Mesothelial cell of epicardium (in vitro differentiated cells): ENCODE measurements around the gene SLC7A4. TPM values are rescaled to one million over a fixed set of nuclear protein-coding genes. Genes with fewer than 3 reads are reported as not detected.

Source experiments
- DNase-seq, 2 experiments: peaks; one replicate each; pipeline ENCODE4 v3.0.0; 2021; ENCODE audit warnings: low spot score in 2 of 2; ENCODE audit not compliant: unreplicated experiment in 2 of 2
- H3K27ac Mint-ChIP-seq: 2 replicates; pipeline ENCODE4 v1.8.0; 2021; ENCODE audit warnings: mixed read lengths
- H3K27me3 Mint-ChIP-seq: 2 replicates; pipeline ENCODE4 v1.8.0; 2021; ENCODE audit warnings: low read depth, mixed read lengths
- H3K36me3 Mint-ChIP-seq: 2 replicates; pipeline ENCODE4 v1.8.0; 2021; ENCODE audit warnings: mixed read lengths
- H3K4me1 Mint-ChIP-seq: 2 replicates; pipeline ENCODE4 v1.8.0; 2021; ENCODE audit warnings: mixed read lengths
- H3K4me3 Mint-ChIP-seq: 2 replicates; pipeline ENCODE4 v1.8.0; 2021; ENCODE audit warnings: mild to moderate bottlenecking, moderate library complexity, mixed read lengths
- H3K9me3 Mint-ChIP-seq: 2 replicates; pipeline ENCODE4 v1.8.0; 2021; ENCODE audit warnings: mixed read lengths
- total RNA-seq: library from RNA; stranded (reverse); gene quantifications from 3 replicates; pipeline ENCODE4 v1.2.1, GENCODE V29; 2021
- TF ChIP-seq, protein P1 (sequence below): fragments of 200-600 bp; sonication (generic); IDR thresholded peaks from one replicate; pipeline ENCODE4 v1.5.0; 2021; ENCODE audit warnings: antibody characterized with exemption; ENCODE audit not compliant: unreplicated experiment

Gene SLC7A4
- 3.2 to 3.7 TPM (median 3.2 TPM) in 3 replicates for total RNA-seq

- H3K4me1 Mint-ChIP-seq = peaks cover 24% of the 10 kb centered on the region
- H3K27me3 Mint-ChIP-seq = peaks cover 6% of the 10 kb centered on the region
- H3K4me3 Mint-ChIP-seq = peak within 1 kb of the TSS; percentile 60
- DNase-seq = no peak
- TF ChIP-seq, protein P1, sequence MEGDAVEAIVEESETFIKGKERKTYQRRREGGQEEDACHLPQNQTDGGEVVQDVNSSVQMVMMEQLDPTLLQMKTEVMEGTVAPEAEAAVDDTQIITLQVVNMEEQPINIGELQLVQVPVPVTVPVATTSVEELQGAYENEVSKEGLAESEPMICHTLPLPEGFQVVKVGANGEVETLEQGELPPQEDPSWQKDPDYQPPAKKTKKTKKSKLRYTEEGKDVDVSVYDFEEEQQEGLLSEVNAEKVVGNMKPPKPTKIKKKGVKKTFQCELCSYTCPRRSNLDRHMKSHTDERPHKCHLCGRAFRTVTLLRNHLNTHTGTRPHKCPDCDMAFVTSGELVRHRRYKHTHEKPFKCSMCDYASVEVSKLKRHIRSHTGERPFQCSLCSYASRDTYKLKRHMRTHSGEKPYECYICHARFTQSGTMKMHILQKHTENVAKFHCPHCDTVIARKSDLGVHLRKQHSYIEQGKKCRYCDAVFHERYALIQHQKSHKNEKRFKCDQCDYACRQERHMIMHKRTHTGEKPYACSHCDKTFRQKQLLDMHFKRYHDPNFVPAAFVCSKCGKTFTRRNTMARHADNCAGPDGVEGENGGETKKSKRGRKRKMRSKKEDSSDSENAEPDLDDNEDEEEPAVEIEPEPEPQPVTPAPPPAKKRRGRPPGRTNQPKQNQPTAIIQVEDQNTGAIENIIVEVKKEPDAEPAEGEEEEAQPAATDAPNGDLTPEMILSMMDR = no peak
- H3K9me3 Mint-ChIP-seq = no peaks in the 10 kb centered on the region
- no peak within 1 kb of the TSS for H3K27ac Mint-ChIP-seq
- H3K36me3 Mint-ChIP-seq = no peaks in the 10 kb centered on the region
Observed at GRCh38 chr22:21032037-21032867, at the start of gene SLC7A4. Gene SLC7A4 (minus strand): TSS chr22:21032561. CDS start chr22:21031812, 749 bp downstream.

DNA sequence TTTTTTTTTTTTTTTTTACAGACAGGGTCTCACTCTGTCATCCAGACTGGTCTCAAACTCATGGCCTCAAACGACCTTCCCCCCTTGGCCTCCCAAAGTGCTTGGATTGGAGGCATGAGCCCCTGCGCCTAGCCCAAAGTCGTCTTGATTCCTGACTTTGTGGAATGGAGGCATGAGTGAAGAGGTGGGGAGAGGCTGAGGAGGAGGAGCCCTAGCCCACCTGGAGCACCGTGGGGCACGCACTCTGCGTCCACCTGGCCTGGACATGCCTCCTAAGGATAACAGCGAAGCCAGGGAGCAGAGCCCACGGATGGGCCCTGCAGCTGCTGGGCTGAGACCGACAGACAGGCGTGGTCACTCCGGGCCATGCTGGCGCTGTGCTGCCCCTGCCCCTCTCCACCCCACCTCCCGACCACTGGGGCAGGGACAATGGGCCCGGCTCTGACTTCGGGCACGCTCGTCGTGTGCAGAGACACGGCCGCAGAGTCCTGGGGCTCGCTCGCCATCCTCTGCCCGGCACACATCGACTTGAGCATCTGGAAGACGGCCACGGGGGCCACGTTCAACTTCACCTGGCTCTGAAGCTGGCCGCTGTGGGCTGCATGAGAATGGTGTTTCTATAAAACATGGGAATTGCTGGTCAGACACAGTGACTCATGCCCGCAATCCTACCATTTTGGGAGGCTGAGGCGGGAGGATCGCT, 48.2 kb upstream of the SLC7A4 start:
- Mint-ChIP-seq H3K4me3 (no peak overlapping the region), H3K27me3 (no peaks in the 10 kb centered on the region), H3K27ac (no peak overlapping the region), H3K36me3 (no peaks in the 10 kb centered on the region), H3K4me1 (no peaks in the 10 kb centered on the region), H3K9me3 (no peaks in the 10 kb centered on the region)
- TF ChIP-seq, protein P1 = no peak
- DNase-seq = no peak

- Mint-ChIP-seq H3K27me3 (no peaks in the 10 kb centered on the region), H3K9me3 (no peaks in the 10 kb centered on the region), H3K4me3 (no peak overlapping the region), H3K36me3 (no peaks in the 10 kb centered on the region), H3K4me1 (no peaks in the 10 kb centered on the region), H3K27ac (no peak overlapping the region)
- TF ChIP-seq, protein P1 = no peak
- no peak for DNase-seq
Observed at GRCh38 chr22:21079493-21079892, 47.1 kb upstream of the SLC7A4 start.

DNA sequence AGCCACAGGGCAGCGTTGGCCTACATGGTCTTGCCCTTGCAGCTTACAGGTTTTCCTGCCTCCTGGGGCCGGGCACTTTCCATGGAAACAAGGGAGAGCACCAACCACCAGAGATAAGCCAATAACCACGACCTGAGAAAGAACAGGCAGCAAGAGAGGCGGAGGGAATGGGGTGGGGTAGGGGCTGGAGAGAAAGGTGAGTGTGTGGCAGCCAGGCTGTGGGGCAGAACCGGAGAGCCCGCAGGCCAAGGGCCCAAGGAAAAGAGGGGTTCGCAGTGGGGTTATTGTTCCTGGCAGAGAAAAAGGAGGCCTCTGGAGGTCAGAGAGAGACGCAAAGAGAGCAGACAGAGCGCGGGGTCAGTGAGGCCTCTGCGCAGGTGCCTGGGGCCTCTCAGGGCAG, 46.6 kb upstream of the SLC7A4 start:
- DNase-seq = no peak
- Mint-ChIP-seq H3K27ac (no peak overlapping the region), H3K9me3 (no peaks in the 10 kb centered on the region), H3K4me1 (no peaks in the 10 kb centered on the region), H3K36me3 (no peaks in the 10 kb centered on the region), H3K27me3 (no peaks in the 10 kb centered on the region), H3K4me3 (no peak overlapping the region)
- TF ChIP-seq, protein P1 = no peak

GRCh38 chr22:21077884-21078508, 45.6 kb upstream of the SLC7A4 start:
- no peak overlapping the region for H3K27ac Mint-ChIP-seq
- H3K4me1 Mint-ChIP-seq = no peaks in the 10 kb centered on the region

More at GRCh38 chr22:21077884-21078508, 45.6 kb upstream of the SLC7A4 start:
- no peaks in the 10 kb centered on the region for H3K27me3 Mint-ChIP-seq
- H3K9me3 Mint-ChIP-seq = no peaks in the 10 kb centered on the region
- TF ChIP-seq, protein P1 = no peak
- no peak overlapping the region for H3K4me3 Mint-ChIP-seq
- H3K36me3 Mint-ChIP-seq = no peaks in the 10 kb centered on the region
- no peak for DNase-seq
